WERI-Rb-1 (cell line): ENCODE results near the gene WFS1.

Experiments
- DNase-seq: peaks from one replicate; pipeline ENCODE4 v3.0.0-alpha.2; 2020
- H3K27ac ChIP-seq: fragments of 250-450 bp; sonication (Bioruptor Pico); 2 replicates; pipeline ENCODE4 v1.5.1; 2020; ENCODE audit warnings: mild to moderate bottlenecking, moderate library complexity
- H3K27me3 ChIP-seq: fragments of 250-450 bp; sonication (Bioruptor Pico); 2 replicates; pipeline ENCODE4 v1.5.1; 2021; ENCODE audit warnings: mild to moderate bottlenecking, low read depth, moderate library complexity; ENCODE audit not compliant: insufficient read depth, severe bottlenecking
- H3K36me3 ChIP-seq: fragments of 250-450 bp; sonication (Bioruptor Pico); 2 replicates; pipeline ENCODE4 v1.5.1; 2020; ENCODE audit warnings: mild to moderate bottlenecking, moderate library complexity
- H3K4me3 ChIP-seq: 2 replicates; pipeline ENCODE4 v1.5.1; 2011; ENCODE audit warnings: low read depth, mild to moderate bottlenecking, control low read depth, low read length
- H3K9me3 ChIP-seq: fragments of 250-450 bp; sonication (Bioruptor Pico); 2 replicates; pipeline ENCODE4 v1.5.1; 2021; ENCODE audit warnings: mild to moderate bottlenecking, moderate library complexity; ENCODE audit not compliant: severe bottlenecking
- CTCF ChIP-seq: IDR thresholded peaks from 2 replicates; pipeline ENCODE4 v1.5.1; 2011; ENCODE audit warnings: low read depth, mild to moderate bottlenecking, control low read depth, inconsistent platforms, low read length

Gene WFS1

GRCh38 chr4:6301732-6302442, 32.2 kb downstream of the WFS1 start:
- no peaks in the 10 kb centered on the region for H3K9me3 ChIP-seq
- no peak for DNase-seq
- H3K36me3 ChIP-seq = peaks cover 50% of the 10 kb centered on the region
- no peak overlapping the region for H3K27ac ChIP-seq
- H3K4me3 ChIP-seq = no peak overlapping the region
- TF ChIP-seq CTCF = no peak
- no peaks in the 10 kb centered on the region for H3K27me3 ChIP-seq

- peaks cover 40% of the 10 kb centered on the region for H3K36me3 ChIP-seq
- no peak overlapping the region for H3K4me3 ChIP-seq
- no peak for TF ChIP-seq CTCF
- H3K9me3 ChIP-seq = no peaks in the 10 kb centered on the region
- no peak for DNase-seq
- H3K27me3 ChIP-seq = no peaks in the 10 kb centered on the region
- no peak overlapping the region for H3K27ac ChIP-seq
Measured at GRCh38 chr4:6302869-6303268, 33.2 kb downstream of the WFS1 start.

- peaks cover 36% of the 10 kb centered on the region for H3K36me3 ChIP-seq
- DNase-seq = no peak
- TF ChIP-seq CTCF = no peak
- no peak overlapping the region for H3K4me3 ChIP-seq
- no peak overlapping the region for H3K27ac ChIP-seq
- H3K9me3 ChIP-seq = peaks cover 7% of the 10 kb centered on the region
- no peaks in the 10 kb centered on the region for H3K27me3 ChIP-seq
Measured at GRCh38 chr4:6303943-6304342, 34.3 kb downstream of the WFS1 start.

GRCh38 chr4:6306299-6306698, 36.6 kb downstream of the WFS1 start:
- Histone ChIP-seq H3K36me3 (peaks cover 25% of the 10 kb centered on the region), H3K9me3 (peaks cover 17% of the 10 kb centered on the region), H3K4me3 (no peak overlapping the region), H3K27ac (no peak overlapping the region), H3K27me3 (no peaks in the 10 kb centered on the region)
- no peak for TF ChIP-seq CTCF
- no peak for DNase-seq

GRCh38 chr4:6307230-6307629, 37.6 kb downstream of the WFS1 start:
- no peaks in the 10 kb centered on the region for H3K27me3 ChIP-seq
- H3K27ac ChIP-seq = peak overlapping the region; percentile 62
- H3K4me3 ChIP-seq = no peak overlapping the region
- DNase-seq = no peak
- H3K9me3 ChIP-seq = peaks cover 17% of the 10 kb centered on the region
- H3K36me3 ChIP-seq = peaks cover 16% of the 10 kb centered on the region
- no peak for TF ChIP-seq CTCF

- H3K9me3 ChIP-seq = peaks cover 17% of the 10 kb centered on the region
- H3K27me3 ChIP-seq = no peaks in the 10 kb centered on the region
- no peak for TF ChIP-seq CTCF
- H3K27ac ChIP-seq = peak overlapping the region; percentile 62
- peak; percentile 61 for DNase-seq
- H3K36me3 ChIP-seq = peaks cover 10% of the 10 kb centered on the region
- H3K4me3 ChIP-seq = no peak overlapping the region; the same call in 1 of the 2 replicates
Measured at GRCh38 chr4:6307891-6308290, 38.2 kb downstream of the WFS1 start.
